ENCODE results near the gene SLCO1A2. TPM values are rescaled to one million over a fixed set of nuclear protein-coding genes. Genes with fewer than 3 reads are reported as not detected.

SLCO1A2 gene
- total and polyA plus RNA-seq, 2 of the 13 experiments (the other 11 are each of a cell fraction or from before 2014, with no cell fraction given): not detected

- no TSS peak for BruUV-seq (replicated peaks)
- Histone ChIP-seq H3K79me2 (ENCODE audit: insufficient read depth, low read length) (no peaks in the 10 kb centered on the region), H4K20me1 (ENCODE audit: insufficient read depth, low read length) (no peaks in the 10 kb centered on the region), H3K27me3 (ENCODE audit: control insufficient read depth in 1 of 2, insufficient read depth in 2 of 2, low read length in 2 of 2) (no peaks in the 10 kb centered on the region), H3K4me2 (ENCODE audit: low read depth, low read length) (no peak overlapping the region), H3K36me3 (replicated peaks in 1 of 2; ENCODE audit: control insufficient read depth in 1 of 2, insufficient read depth in 2 of 2, low read length in 2 of 2) (no peaks in the 10 kb centered on the region), H3K4me3 (replicated peaks in 1 of 3; ENCODE audit: insufficient read depth in 1 of 3, low read depth in 2 of 3, low read length in 3 of 3) (no peak overlapping the region), H3K9me3 (ENCODE audit: low read length) (no peaks in the 10 kb centered on the region), H3K9ac (ENCODE audit: insufficient read depth, low read depth, low read length) (no peak overlapping the region), H2AFZ (ENCODE audit: low read length) (no peak overlapping the region), H3K4me1 (ENCODE audit: insufficient read depth, low read length) (no peaks in the 10 kb centered on the region), H3K27ac (ENCODE audit: extremely low read length, insufficient read depth, low read length) (no peak overlapping the region)
- ChIA-PET POLR2A (no interaction called here), CTCF (ENCODE audit: low intra/inter-chr PET ratio, low total read pairs) (no interaction called here)
- TF ChIP-seq SYNCRIP (IDR thresholded peaks at IDR 0.05; ENCODE audit: insufficient read depth, low read depth, low read length): no peak
- peak; percentile 71 for TF ChIP-seq MNT (IDR thresholded peaks at IDR 0.05)
- in situ Hi-C loops (cut with HindIII; ENCODE audit: extremely low pct_ligation_motif_present, low pct_unique_long_range_greater_than_20kb): no loop called here
- no peak for DNase-seq (ENCODE audit: low spot score)
- WGBS (ENCODE audit: low lambda C conversion rate): 14% methylated on average over 3 of the region's 3 CpGs
- ATAC-seq: no peak
- no peak for FAIRE-seq
- intact Hi-C loops (cut with micrococcal nuclease; ENCODE audit: unreplicated experiment): no loop called here
These were observed 77.5 kb downstream of the SLCO1A2 start for GRCh38 chr12:21257172-21257571.

GRCh38 chr12:21252070-21252469, 82.6 kb downstream of the SLCO1A2 start:
- WGBS (ENCODE audit: low lambda C conversion rate): 21% methylated on average over 5 of the region's 5 CpGs
- ATAC-seq (no peak), FAIRE-seq (no peak), DNase-seq (ENCODE audit: low spot score) (no peak)
- POLR2A ChIA-PET: no interaction called here
- BruUV-seq (replicated peaks): no TSS peak
- no peak for TF ChIP-seq ZSCAN12 (CRISPR knock-in tag; IDR thresholded peaks at IDR 0.05)
- H3K36me3 ChIP-seq (replicated peaks in 1 of 2; ENCODE audit: control insufficient read depth in 1 of 2, insufficient read depth in 2 of 2, low read length in 2 of 2): no peaks in the 10 kb centered on the region
- H3K27me3 ChIP-seq (ENCODE audit: control insufficient read depth in 1 of 2, insufficient read depth in 2 of 2, low read length in 2 of 2): no peaks in the 10 kb centered on the region
- no peaks in the 10 kb centered on the region for H3K79me2 ChIP-seq (ENCODE audit: insufficient read depth, low read length)
- no peaks in the 10 kb centered on the region for H3K4me1 ChIP-seq (ENCODE audit: insufficient read depth, low read length)
- H4K20me1 ChIP-seq (ENCODE audit: insufficient read depth, low read length): no peaks in the 10 kb centered on the region
- H3K4me3 ChIP-seq (replicated peaks in 1 of 3; ENCODE audit: insufficient read depth in 1 of 3, low read depth in 2 of 3, low read length in 3 of 3): no peak overlapping the region
- H3K9ac ChIP-seq (ENCODE audit: insufficient read depth, low read depth, low read length): no peak overlapping the region
- intact Hi-C loops (cut with micrococcal nuclease; ENCODE audit: unreplicated experiment) (no loop called here), in situ Hi-C loops (cut with HindIII; ENCODE audit: extremely low pct_ligation_motif_present, low pct_unique_long_range_greater_than_20kb) (no loop called here)
- no peak overlapping the region for H3K4me2 ChIP-seq (ENCODE audit: low read depth, low read length)
- H2AFZ ChIP-seq (ENCODE audit: low read length): no peak overlapping the region
- CTCF ChIA-PET (ENCODE audit: low intra/inter-chr PET ratio, low total read pairs): no interaction called here
- H3K9me3 ChIP-seq (ENCODE audit: low read length): no peaks in the 10 kb centered on the region
- H3K27ac ChIP-seq (ENCODE audit: extremely low read length, insufficient read depth, low read length): no peak overlapping the region
